ENCODE results near the gene CDK6.

Gene CDK6

GRCh38 chr7:92788559-92789183, 47.7 kb downstream of the CDK6 start:
- no peak for DNase-seq

DNA sequence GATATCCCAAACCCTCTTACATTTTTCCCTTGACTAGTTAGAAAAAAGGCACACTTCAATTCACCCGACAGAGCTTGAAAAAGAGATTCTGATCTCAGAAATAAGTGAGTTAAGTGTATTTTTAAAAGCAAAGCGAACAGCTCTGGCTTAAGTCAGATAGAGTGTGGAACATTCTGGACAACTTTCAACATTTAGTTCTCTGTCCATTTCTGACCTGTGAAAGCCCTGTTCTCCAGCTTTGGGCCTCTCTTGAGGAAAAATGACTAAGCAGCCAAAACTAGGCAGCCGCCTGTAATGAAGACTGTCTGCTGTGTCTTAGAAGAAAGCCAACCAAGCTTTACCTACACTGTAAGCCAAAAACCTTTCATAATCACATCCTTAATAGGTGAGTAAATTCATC, 50.5 kb downstream of the CDK6 start:
- no peak for DNase-seq

GRCh38 chr7:92784935-92785334, 51.4 kb downstream of the CDK6 start:
- no peak for DNase-seq

DNA sequence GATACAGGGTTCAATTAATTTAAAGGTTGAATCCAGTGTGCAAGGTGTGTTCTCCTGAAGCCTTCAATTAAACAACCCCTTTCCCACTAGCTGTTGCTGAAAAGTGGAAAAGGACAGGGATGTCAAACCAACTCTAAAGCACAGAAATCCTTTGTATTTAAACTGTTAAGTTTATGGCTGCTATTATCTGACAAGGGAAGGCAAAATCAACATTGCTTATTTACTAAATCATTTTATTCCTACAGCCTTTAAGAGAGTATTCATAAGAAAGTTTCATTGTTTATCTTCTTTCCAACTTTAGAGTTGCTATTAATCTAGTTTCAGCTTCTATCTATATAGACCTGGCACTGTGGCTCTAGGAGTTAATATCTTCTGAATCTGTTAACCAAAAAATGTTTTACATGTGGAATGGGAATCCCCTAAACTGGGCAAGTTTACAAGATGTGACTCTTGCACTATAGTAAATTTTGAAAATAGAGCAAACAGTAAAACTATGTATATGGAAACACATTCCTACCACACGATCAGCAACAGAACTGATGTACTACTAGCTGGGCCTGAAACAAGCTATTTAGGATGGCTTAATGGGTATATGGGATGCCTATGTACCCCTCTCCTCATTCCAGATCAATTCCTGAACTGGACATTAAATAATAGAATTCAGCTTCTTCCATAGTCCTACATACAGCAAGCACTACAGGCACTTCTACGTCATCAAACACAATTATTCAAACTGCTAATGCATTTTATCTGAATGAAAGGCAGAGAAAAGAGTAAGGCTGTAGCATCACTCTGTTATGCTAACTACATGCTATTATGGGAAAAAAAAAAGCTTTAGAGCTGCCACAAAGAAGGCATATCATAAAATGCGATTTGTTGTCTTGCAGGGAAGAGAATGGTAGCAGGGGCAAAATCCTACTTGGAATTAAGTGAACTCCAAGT, 52.8 kb downstream of the CDK6 start:
- DNase-seq: no peak

DNA sequence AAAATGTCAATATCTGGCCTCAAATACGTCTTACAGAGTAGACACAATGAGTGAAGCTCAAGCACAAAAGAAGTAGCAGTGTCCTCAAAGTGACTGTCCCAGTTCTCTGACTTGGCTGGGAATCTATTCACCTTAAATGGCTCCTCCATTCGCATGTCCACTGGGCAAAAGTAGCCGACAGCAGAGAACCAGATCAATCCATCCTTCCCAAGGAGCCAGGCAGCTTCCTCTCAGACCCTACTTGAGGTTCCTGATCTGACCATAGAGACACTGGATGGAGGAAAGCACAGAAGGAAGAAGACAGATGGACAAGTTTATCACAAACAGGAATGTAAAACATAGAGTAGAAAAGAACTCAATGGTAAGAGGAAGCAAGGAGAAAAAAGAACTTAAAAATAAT, 53.5 kb downstream of the CDK6 start:
- no peak for DNase-seq

GRCh38 chr7:92782236-92782635, 54.1 kb downstream of the CDK6 start:
- no peak for DNase-seq

GRCh38 chr7:92781117-92781720, 55.2 kb downstream of the CDK6 start:
- DNase-seq: no peak

DNA sequence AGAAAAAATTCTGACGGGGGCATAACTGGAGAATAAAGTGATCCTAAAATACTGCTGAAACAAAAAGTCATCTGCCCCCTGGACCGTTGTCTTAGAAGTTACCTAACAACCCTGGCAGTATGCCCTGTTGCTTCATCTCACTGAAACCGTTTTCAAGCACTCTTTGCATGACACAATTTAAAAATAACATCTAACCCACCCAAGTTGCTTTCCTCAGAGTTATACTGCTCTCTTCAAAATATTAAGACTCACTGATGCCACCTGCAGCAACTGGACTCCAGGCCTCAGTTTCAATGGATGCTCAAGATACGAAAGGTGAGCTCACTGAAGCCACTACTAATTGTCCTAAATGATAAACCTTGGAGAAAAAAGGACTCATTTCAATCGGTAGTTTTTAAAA, 57.4 kb downstream of the CDK6 start:
- no peak for DNase-seq

- no peak for DNase-seq
These were observed 58.4 kb downstream of the CDK6 start for GRCh38 chr7:92777993-92778392.

DNA sequence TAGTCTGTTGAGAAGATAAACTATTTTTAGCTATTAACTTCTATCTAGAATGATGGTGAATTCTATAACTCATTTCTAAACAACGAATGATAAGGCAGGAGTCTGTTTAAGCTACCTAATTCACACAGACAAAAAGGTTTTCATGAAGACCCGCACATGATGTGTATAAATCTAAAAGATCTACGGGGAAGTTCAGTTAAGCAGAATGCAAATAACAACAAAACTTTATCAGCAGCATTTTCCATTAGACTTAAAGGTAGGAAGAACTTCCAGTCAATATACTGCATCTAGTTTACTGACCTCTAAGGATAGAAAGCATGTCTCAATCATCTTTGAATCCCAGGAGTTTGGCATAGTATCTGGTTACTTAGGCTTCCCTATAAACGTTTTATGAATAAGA, 62.6 kb downstream of the CDK6 start:
- no peak for DNase-seq

- DNase-seq: no peak
These were observed 66.5 kb downstream of the CDK6 start for GRCh38 chr7:92769844-92770243.

- no peak for DNase-seq
These were observed 67.0 kb downstream of the CDK6 start for GRCh38 chr7:92769394-92769699.

DNA sequence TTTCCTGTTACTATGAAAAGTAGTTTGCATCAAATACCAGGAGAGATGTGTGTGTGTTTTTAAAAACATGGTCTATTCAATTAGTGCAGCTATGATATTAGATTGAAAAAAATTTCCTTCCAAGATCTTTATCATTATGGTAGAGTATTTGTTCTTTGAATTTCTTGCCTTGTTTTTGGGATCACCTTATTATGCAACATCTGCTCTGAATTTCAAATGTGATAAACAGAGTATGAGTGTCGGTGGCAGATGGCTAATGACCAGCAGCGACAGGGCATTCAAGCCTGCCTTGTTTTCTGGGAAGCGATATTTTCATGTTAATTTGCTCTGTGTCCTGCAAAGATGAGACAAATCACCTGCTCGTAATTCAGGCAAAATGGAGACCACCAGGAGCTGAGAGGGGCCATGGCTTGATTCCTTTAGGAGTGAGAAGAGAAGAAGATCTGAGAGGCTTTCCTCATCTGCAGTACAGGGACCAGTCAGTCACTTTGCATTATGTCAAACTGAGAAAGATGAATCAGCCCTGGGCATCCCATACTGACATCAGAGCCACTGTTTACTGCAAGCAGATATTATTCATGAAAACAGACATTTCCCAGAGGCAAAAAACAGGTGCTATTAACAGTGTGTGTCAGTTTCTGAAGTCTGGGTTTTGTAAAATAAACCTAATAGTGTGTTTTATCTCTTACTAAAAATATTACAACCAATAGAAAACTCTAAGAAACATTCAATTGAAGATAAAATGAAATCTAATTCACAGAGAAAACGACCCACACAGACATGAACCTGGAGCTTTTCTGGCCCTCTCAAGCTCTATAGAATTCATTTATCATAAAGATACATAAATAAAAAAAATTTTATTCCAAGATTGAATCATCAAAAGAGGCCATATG, 67.6 kb downstream of the CDK6 start:
- no peak for DNase-seq

GRCh38 chr7:92767437-92767836, 68.9 kb downstream of the CDK6 start:
- no peak for DNase-seq

GRCh38 chr7:92766461-92767003, 69.8 kb downstream of the CDK6 start:
- DNase-seq: no peak

GRCh38 chr7:92765725-92766124, 70.6 kb downstream of the CDK6 start:
- no peak for DNase-seq

DNA sequence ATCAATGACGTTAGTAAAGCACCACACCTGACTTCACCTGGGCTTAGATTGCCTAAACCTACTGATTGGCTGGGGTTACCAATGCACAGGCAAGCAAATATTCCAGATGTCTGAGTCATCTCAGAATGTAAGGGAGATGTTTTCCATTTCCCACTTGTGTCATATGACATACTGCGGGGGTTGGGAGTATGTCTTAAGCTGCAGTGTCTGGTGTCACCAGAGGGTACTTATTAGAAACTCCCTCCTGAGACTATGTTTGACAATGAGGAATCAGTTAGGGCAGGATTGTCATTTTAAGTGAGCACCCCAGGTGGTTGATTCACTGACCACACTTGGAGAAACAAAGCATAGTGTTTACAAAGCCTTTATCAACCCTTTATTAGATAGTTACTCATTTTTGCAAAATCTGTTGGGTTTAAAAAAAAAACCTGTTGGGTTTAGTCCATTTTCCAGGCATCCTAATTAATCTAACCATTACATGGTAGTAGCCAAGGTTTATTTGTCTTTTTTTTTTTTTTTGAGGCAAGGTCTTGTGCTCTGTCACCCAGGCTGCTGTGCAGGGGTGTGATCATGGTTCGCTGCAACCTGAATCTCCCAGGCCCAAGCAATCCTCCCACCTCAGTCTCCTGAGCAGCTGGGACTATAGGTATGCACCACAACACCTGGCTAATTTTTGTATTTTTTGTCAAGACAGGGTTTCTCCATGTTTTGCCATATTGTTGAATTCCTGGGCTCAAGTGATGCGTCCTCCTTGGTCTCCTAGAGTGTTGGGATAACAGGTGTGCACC, 72.5 kb downstream of the CDK6 start:
- no peak for DNase-seq

- DNase-seq: no peak
These were observed 73.5 kb downstream of the CDK6 start for GRCh38 chr7:92762851-92763250.

GRCh38 chr7:92761391-92762097, 74.8 kb downstream of the CDK6 start:
- no peak for DNase-seq

GRCh38 chr7:92758796-92759431, 77.5 kb downstream of the CDK6 start:
- DNase-seq: no peak
